Right lobe of liver (tissue), 6 donors: ENCODE data around the gene ZDHHC9. TPM values are rescaled to one million over a fixed set of nuclear protein-coding genes. Genes with fewer than 3 reads are reported as not detected.

Source experiments
- ATAC-seq, 4 donors: fragments of 200-7000 bp; cut with Tn5 transposase; one replicate each; pipeline ENCODE4 v1.9.1; 2020; ENCODE audit warnings: mild to moderate bottlenecking in 4 of 4, moderate library complexity in 4 of 4
- DNase-seq, 3 donors: peaks; one replicate each; pipeline ENCODE4 v3.0.0-alpha.2; 2020
- H3K27ac ChIP-seq, 3 donors: fragments of 200-600 bp; one replicate each; pipeline ENCODE4 v1.8.0; 2022
- H3K27me3 ChIP-seq, 2 donors: fragments of 200-600 bp; one replicate each; pipeline ENCODE4 v1.8.0; 2022
- H3K36me3 ChIP-seq, 4 donors: fragments of 200-600 bp; sonication (generic) in 1 of 4; one replicate each; pipeline versions ENCODE4 v1.5.1 to v1.8.0; 2017 to 2022; ENCODE audit warnings: control low read depth in 1 of 4
- H3K4me1 ChIP-seq, 4 donors: fragments of 200-600 bp; sonication (generic) in 1 of 4; one replicate each; pipeline versions ENCODE4 v1.5.1 to v1.8.0; 2017 to 2022; ENCODE audit warnings: control low read depth in 1 of 4
- H3K4me3 ChIP-seq, 3 donors: fragments of 200-600 bp; one replicate each; pipeline ENCODE4 v1.8.0; 2022
- H3K9me3 ChIP-seq, 4 donors: fragments of 200-600 bp; sonication (generic) in 1 of 4; one replicate each; pipeline versions ENCODE4 v1.5.1 to v1.8.0; 2017 to 2022; ENCODE audit warnings: control low read depth in 1 of 4
- CTCF ChIP-seq, 4 donors: fragments of 200-600 bp in 3 of 4; fragments of 450-650 bp in 1 of 4; IDR thresholded peaks; one replicate each; pipeline versions ENCODE4 v1.5.1 to v1.8.0; 2016 to 2022; ENCODE audit warnings: antibody characterized with exemption in 4 of 4, mild to moderate bottlenecking in 2 of 4
- POLR2A ChIP-seq: fragments of 450-650 bp; IDR thresholded peaks from one replicate; pipeline ENCODE4 v1.6.1; 2017; ENCODE audit warnings: antibody characterized with exemption, mild to moderate bottlenecking
- WGBS: methylation state at CpG from one replicate; pipeline ENCODE4 v1.1.6; 2018; ENCODE audit warnings: low coverage, low lambda C conversion rate; ENCODE audit not compliant: insufficient coverage; ENCODE audit errors: missing lambda C conversion rate; 5-methylcytosine and 5-hydroxymethylcytosine counted together
- intact Hi-C, 2 donors: fragments of 100-400 bp; cut with DNase I; formaldehyde crosslinking; loops; one replicate each; pipeline versions ENCODE4 v1.11.2 to v1.14.1; 2022
- total RNA-seq, 6 experiments: library from RNA; depleted of rRNA in 2 of 6; stranded (reverse); fragments of >200 nt in 2 of 6; fragmentation: NEBNext Ultra II Directional in 3 of 6; extraction: Animal tissue kit (Norgen Biotek cat#: 25700) in 3 of 6; gene quantifications; one replicate each; pipeline versions ENCODE4 v1.1.0 to v1.2.4, GENCODE V29; 2016 to 2023
- donor health status: DM: no; HTN: yes; CAD: no.
- donor health status: DM: no; HTN: no; CAD: no.
- donor health status: DM: no; HTN: no; CAD: no.
- donor health status: DM: no; HTN: yes; CAD: no.
- donor health status: DM: no; HTN: yes; CAD: no.

ZDHHC9 gene
- total RNA-seq, 6 experiments from 2014 or later = 30.8 to 41.8 (median 33.6) TPM

GRCh38 chrX:129843209-129843458, 552 bp downstream of the ZDHHC9 start:
- ATAC-seq = no peak
- DNase-seq = no peak
- H3K27ac ChIP-seq = peak overlapping the region; percentile 43 to 66 (median 64)
- H3K27me3 ChIP-seq = no peaks in the 10 kb centered on the region
- no peaks in the 10 kb centered on the region for H3K9me3 ChIP-seq
- intact Hi-C loops = no loop called here
- H3K4me1 ChIP-seq = peaks cover 0 to 3% (median 0%) of the 10 kb centered on the region in 4 donors
- peak overlapping the region; percentile 60 to 65 (median 63) for H3K4me3 ChIP-seq
- TF ChIP-seq POLR2A = no peak
- TF ChIP-seq CTCF (IDR thresholded peaks at IDR 0.05) = no peak
- 40% methylated on average over 3 of the region's 23 CpGs for WGBS
- peaks cover 0 to 4% (median 0%) of the 10 kb centered on the region in 4 donors for H3K36me3 ChIP-seq

- 17% methylated on average over 15 of the region's 17 CpGs for WGBS
- Histone ChIP-seq H3K4me1 (peaks cover 0 to 3% (median 0%) of the 10 kb centered on the region in 4 donors), H3K27me3 (no peaks in the 10 kb centered on the region), H3K4me3 (peak overlapping the region; percentile 60 to 65 (median 63)), H3K9me3 (no peaks in the 10 kb centered on the region), H3K36me3 (peaks cover 0 to 4% (median 0%) of the 10 kb centered on the region in 4 donors), H3K27ac (peak overlapping the region; percentile 43 to 66 (median 64))
- TF ChIP-seq POLR2A = no peak
- no peak for TF ChIP-seq CTCF (IDR thresholded peaks at IDR 0.05)
- DNase-seq (peak; percentile 53 to 73 (median 71)), ATAC-seq (peak; percentile 61 to 78 (median 63))
- intact Hi-C loops = no loop called here
Measured at GRCh38 chrX:129842510-129843208, 1.0 kb downstream of the ZDHHC9 start.

- H3K4me1 ChIP-seq = peaks cover 0 to 3% (median 0%) of the 10 kb centered on the region in 4 donors
- intact Hi-C loops = no loop called here
- DNase-seq (no peak), ATAC-seq (no peak)
- no peaks in the 10 kb centered on the region for H3K27me3 ChIP-seq
- TF ChIP-seq POLR2A = no peak
- TF ChIP-seq CTCF (IDR thresholded peaks at IDR 0.05) = no peak
- H3K4me3 ChIP-seq = no peak overlapping the region
- H3K36me3 ChIP-seq = peaks cover 0 to 4% (median 0%) of the 10 kb centered on the region in 4 donors
- H3K27ac ChIP-seq = no peak overlapping the region
- WGBS = 64% methylated on average over 3 of the region's 5 CpGs
- no peaks in the 10 kb centered on the region for H3K9me3 ChIP-seq
Measured at GRCh38 chrX:129840344-129840743, 3.3 kb downstream of the ZDHHC9 start.

GRCh38 chrX:129836827-129837226, 6.9 kb downstream of the ZDHHC9 start:
- WGBS = 64% methylated on average over 3 of the region's 3 CpGs
- Histone ChIP-seq H3K27ac (no peak overlapping the region), H3K9me3 (no peaks in the 10 kb centered on the region), H3K4me3 (no peak overlapping the region), H3K36me3 (peaks cover 0 to 4% (median 0%) of the 10 kb centered on the region in 4 donors), H3K27me3 (no peaks in the 10 kb centered on the region), H3K4me1 (no peaks in the 10 kb centered on the region)
- TF ChIP-seq CTCF (IDR thresholded peaks at IDR 0.05) = no peak
- no peak for TF ChIP-seq POLR2A
- DNase-seq (no peak), ATAC-seq (no peak)
- intact Hi-C loops = loop anchor here in 1 of 2 donors (10.0 kb wide), 1 partner anchor 222 kb away; no protein-coding TSS in a partner anchor
